ENCODE data around the gene NKX2-8.

GRCh38 chr14:36583893-36584811 lies 1.7 kb upstream of the NKX2-8 start:
- TF ChIP-seq, protein P1, sequence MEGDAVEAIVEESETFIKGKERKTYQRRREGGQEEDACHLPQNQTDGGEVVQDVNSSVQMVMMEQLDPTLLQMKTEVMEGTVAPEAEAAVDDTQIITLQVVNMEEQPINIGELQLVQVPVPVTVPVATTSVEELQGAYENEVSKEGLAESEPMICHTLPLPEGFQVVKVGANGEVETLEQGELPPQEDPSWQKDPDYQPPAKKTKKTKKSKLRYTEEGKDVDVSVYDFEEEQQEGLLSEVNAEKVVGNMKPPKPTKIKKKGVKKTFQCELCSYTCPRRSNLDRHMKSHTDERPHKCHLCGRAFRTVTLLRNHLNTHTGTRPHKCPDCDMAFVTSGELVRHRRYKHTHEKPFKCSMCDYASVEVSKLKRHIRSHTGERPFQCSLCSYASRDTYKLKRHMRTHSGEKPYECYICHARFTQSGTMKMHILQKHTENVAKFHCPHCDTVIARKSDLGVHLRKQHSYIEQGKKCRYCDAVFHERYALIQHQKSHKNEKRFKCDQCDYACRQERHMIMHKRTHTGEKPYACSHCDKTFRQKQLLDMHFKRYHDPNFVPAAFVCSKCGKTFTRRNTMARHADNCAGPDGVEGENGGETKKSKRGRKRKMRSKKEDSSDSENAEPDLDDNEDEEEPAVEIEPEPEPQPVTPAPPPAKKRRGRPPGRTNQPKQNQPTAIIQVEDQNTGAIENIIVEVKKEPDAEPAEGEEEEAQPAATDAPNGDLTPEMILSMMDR (IDR thresholded peaks at IDR 0.05; ENCODE audit: low read depth, low read length) = no peak
- no peak for TF ChIP-seq EZH2phosphoT487 (IDR thresholded peaks at IDR 0.05; ENCODE audit: low read depth)
